ENCODE data around the gene RFTN2. TPM values are rescaled to one million over a fixed set of nuclear protein-coding genes. Genes with fewer than 3 reads are reported as not detected.

RFTN2 gene
- polyA plus RNA-seq, 1 donor (not counting 4 experiments of a cell fraction or from before 2014, with no cell fraction given), result 0.37 TPM

GRCh38 chr2:197677056-197677455 is 1.7 kb upstream of the RFTN2 start:
- Histone ChIP-seq H3K4me3 (ENCODE audit: control insufficient read depth in 2 of 3, extremely low read depth in 1 of 3, insufficient read depth in 2 of 3, low read depth in 1 of 3, low read length in 3 of 3) (no peak overlapping the region), H3K4me2 (ENCODE audit: control insufficient read depth, extremely low read depth, insufficient read depth, low read depth, low read length) (no peak overlapping the region), H3K4me1 (ENCODE audit: control insufficient read depth, extremely low read depth, insufficient read depth, low read length) (no peaks in the 10 kb centered on the region), H2AFZ (ENCODE audit: control insufficient read depth, low read length) (no peak overlapping the region), H3K9ac (ENCODE audit: control insufficient read depth, extremely low read depth, insufficient read depth, low read length) (no peak overlapping the region), H3K9me1 (ENCODE audit: control insufficient read depth, extremely low read depth, insufficient read depth, low read length) (no peaks in the 10 kb centered on the region), H3K9me3 (ENCODE audit: control insufficient read depth, low read depth, low read length) (no peaks in the 10 kb centered on the region), H3K79me2 (ENCODE audit: control insufficient read depth, insufficient read depth, low read length) (no peaks in the 10 kb centered on the region), H4K20me1 (ENCODE audit: control insufficient read depth, extremely low read depth, insufficient read depth, low read length) (no peaks in the 10 kb centered on the region), H3K36me3 (ENCODE audit: control insufficient read depth in 2 of 2, extremely low read depth in 1 of 2, insufficient read depth in 2 of 2, low read length in 2 of 2) (no peaks in the 10 kb centered on the region), H3K27me3 (ENCODE audit: control insufficient read depth, extremely low read depth, insufficient read depth, low read length) (peaks cover 5% of the 10 kb centered on the region), H3K27ac (ENCODE audit: control insufficient read depth, insufficient read depth, low read length) (no peak overlapping the region)
- FAIRE-seq, result no peak
- TF ChIP-seq EZH2 (IDR thresholded peaks at IDR 0.05; ENCODE audit: low read length), result no peak
- no peak for TF ChIP-seq CTCF (optimal IDR thresholded peaks at IDR 0.05 in 1 of 3, IDR thresholded peaks at IDR 0.05 in 1 of 3, conservative IDR thresholded peaks at IDR 0.05 in 1 of 3; ENCODE audit: extremely low read depth in 1 of 3, insufficient read depth in 2 of 3, low read length in 3 of 3)
- dilution Hi-C loops (cut with MboI; ENCODE audit: extremely low pct_ligation_motif_present, low sequenced_read_pairs), result no loop called here
- DNase-seq (ENCODE audit: low read depth, low spot score), result no peak

DNA sequence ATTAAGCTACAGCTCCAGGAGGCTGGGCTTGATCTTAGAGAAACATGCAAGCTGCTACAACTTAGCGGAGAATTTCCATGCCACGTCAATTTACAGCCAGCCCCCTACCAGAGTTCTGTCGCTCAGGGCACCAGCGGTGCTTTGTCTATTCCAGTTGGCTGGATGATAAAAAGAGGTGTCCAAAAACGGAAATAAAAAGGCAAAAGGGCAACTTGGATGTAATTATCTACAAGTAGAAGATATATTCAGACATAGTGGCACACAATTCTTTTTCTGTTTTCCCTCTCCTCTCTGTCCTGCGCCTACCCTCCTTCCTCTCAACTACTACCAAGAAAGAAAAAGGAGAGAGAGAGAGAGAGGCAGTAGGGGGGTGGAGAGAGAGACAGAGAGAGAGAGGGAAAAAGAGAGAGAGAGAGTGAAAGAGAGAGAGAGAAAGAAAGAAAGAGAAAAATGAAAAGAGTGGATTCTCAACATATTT is 363 bp upstream of the RFTN2 start:
- Histone ChIP-seq H3K4me3 (ENCODE audit: control insufficient read depth in 2 of 3, extremely low read depth in 1 of 3, insufficient read depth in 2 of 3, low read depth in 1 of 3, low read length in 3 of 3) (no peak overlapping the region), H4K20me1 (ENCODE audit: control insufficient read depth, extremely low read depth, insufficient read depth, low read length) (no peaks in the 10 kb centered on the region), H3K9me3 (ENCODE audit: control insufficient read depth, low read depth, low read length) (no peaks in the 10 kb centered on the region), H2AFZ (ENCODE audit: control insufficient read depth, low read length) (no peak overlapping the region), H3K27me3 (ENCODE audit: control insufficient read depth, extremely low read depth, insufficient read depth, low read length) (peaks cover 5% of the 10 kb centered on the region), H3K9me1 (ENCODE audit: control insufficient read depth, extremely low read depth, insufficient read depth, low read length) (no peaks in the 10 kb centered on the region), H3K79me2 (ENCODE audit: control insufficient read depth, insufficient read depth, low read length) (no peaks in the 10 kb centered on the region), H3K27ac (ENCODE audit: control insufficient read depth, insufficient read depth, low read length) (no peak overlapping the region), H3K36me3 (ENCODE audit: control insufficient read depth in 2 of 2, extremely low read depth in 1 of 2, insufficient read depth in 2 of 2, low read length in 2 of 2) (no peaks in the 10 kb centered on the region), H3K9ac (ENCODE audit: control insufficient read depth, extremely low read depth, insufficient read depth, low read length) (no peak overlapping the region), H3K4me1 (ENCODE audit: control insufficient read depth, extremely low read depth, insufficient read depth, low read length) (no peaks in the 10 kb centered on the region), H3K4me2 (ENCODE audit: control insufficient read depth, extremely low read depth, insufficient read depth, low read depth, low read length) (no peak overlapping the region)
- DNase-seq (ENCODE audit: low read depth, low spot score) (no peak), FAIRE-seq (no peak)
- dilution Hi-C loops (cut with MboI; ENCODE audit: extremely low pct_ligation_motif_present, low sequenced_read_pairs), result no loop called here
- TF ChIP-seq EZH2 (IDR thresholded peaks at IDR 0.05; ENCODE audit: low read length), result no peak
- TF ChIP-seq CTCF (optimal IDR thresholded peaks at IDR 0.05 in 1 of 3, IDR thresholded peaks at IDR 0.05 in 1 of 3, conservative IDR thresholded peaks at IDR 0.05 in 1 of 3; ENCODE audit: extremely low read depth in 1 of 3, insufficient read depth in 2 of 3, low read length in 3 of 3), result no peak

All from keratinocyte (primary cell).